Activated CD8-positive, alpha-beta memory T cell treated with anti-CD3 and anti-CD28 coated beads, Interleukin-2, amount 10 ng/mL, durations not matched to agents 7 days and 5 days (primary cell): ENCODE measurements around the gene ERI3. TPM values are rescaled to one million over a fixed set of nuclear protein-coding genes. Genes with fewer than 3 reads are reported as not detected.
A peak's percentile ranks its signal among the peaks of the same experiment; 100 is the strongest.

Experiments
- ATAC-seq: fragments of 150-1000 bp; cut with Tn5 transposase; one replicate; pipeline ENCODE4 v1.10.0; 2021; ENCODE audit warnings: moderate library complexity
- CTCF ChIA-PET: fragments of 350-600 bp; sonication (Branson Sonifier 250); formaldehyde crosslinking; loops from one replicate; lab custom pipeline; 2021; ENCODE audit warnings: antibody characterized with exemption; lab: Charles Lee
- DNase-seq: peaks from one replicate; pipeline ENCODE4 v3.0.0-alpha.2; 2020
- H3K27ac Mint-ChIP-seq: one replicate; pipeline ENCODE4 v1.8.0; 2021; ENCODE audit warnings: mild to moderate bottlenecking, mixed read lengths
- H3K27me3 Mint-ChIP-seq: one replicate; pipeline ENCODE4 v1.8.0; 2021; ENCODE audit warnings: mixed read lengths
- H3K36me3 Mint-ChIP-seq: one replicate; pipeline ENCODE4 v1.8.0; 2021; ENCODE audit warnings: mild to moderate bottlenecking, mixed read lengths
- H3K4me1 Mint-ChIP-seq: one replicate; pipeline ENCODE4 v1.8.0; 2021; ENCODE audit warnings: mixed read lengths
- H3K4me3 Mint-ChIP-seq: one replicate; pipeline ENCODE4 v1.8.0; 2021; ENCODE audit warnings: mild to moderate bottlenecking, moderate library complexity, mixed read lengths
- H3K9me3 Mint-ChIP-seq: one replicate; pipeline ENCODE4 v1.8.0; 2022; ENCODE audit warnings: low read depth, mixed read lengths
- total RNA-seq, 2 experiments: library from RNA; stranded (reverse); gene quantifications; one replicate each; pipeline ENCODE4 v1.2.3, GENCODE V29; 2021

ERI3 gene, protein sequence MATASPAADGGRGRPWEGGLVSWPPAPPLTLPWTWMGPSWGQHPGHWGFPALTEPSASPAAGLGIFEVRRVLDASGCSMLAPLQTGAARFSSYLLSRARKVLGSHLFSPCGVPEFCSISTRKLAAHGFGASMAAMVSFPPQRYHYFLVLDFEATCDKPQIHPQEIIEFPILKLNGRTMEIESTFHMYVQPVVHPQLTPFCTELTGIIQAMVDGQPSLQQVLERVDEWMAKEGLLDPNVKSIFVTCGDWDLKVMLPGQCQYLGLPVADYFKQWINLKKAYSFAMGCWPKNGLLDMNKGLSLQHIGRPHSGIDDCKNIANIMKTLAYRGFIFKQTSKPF
- 10 to 100 TPM; 27.2 to 30.4 TPM for total RNA-seq

- Mint-ChIP-seq H3K9me3 (no peaks in the 10 kb centered on the region), H3K27me3 (no peaks in the 10 kb centered on the region), H3K4me3 (peak within 1 kb of the TSS; percentile 82), H3K4me1 (peaks cover 37% of the 10 kb centered on the region), H3K27ac (peak within 1 kb of the TSS; percentile 80), H3K36me3 (peaks cover 1% of the 10 kb centered on the region)
- DNase-seq (peak; percentile 98), ATAC-seq (peak; percentile 100)
- CTCF ChIA-PET: interaction anchor here (1.3 to 1.8 kb wide), 3 partner anchors 8 to 298 kb away, joined by 3 to 7 read pairs (median 5); no protein-coding TSS in a partner anchor
These were observed at the start of gene ERI3 for GRCh38 chr1:44354840-44355581. Gene ERI3 (minus strand): TSS chr1:44355257. CDS start chr1:44355026, 231 bp downstream.

DNA sequence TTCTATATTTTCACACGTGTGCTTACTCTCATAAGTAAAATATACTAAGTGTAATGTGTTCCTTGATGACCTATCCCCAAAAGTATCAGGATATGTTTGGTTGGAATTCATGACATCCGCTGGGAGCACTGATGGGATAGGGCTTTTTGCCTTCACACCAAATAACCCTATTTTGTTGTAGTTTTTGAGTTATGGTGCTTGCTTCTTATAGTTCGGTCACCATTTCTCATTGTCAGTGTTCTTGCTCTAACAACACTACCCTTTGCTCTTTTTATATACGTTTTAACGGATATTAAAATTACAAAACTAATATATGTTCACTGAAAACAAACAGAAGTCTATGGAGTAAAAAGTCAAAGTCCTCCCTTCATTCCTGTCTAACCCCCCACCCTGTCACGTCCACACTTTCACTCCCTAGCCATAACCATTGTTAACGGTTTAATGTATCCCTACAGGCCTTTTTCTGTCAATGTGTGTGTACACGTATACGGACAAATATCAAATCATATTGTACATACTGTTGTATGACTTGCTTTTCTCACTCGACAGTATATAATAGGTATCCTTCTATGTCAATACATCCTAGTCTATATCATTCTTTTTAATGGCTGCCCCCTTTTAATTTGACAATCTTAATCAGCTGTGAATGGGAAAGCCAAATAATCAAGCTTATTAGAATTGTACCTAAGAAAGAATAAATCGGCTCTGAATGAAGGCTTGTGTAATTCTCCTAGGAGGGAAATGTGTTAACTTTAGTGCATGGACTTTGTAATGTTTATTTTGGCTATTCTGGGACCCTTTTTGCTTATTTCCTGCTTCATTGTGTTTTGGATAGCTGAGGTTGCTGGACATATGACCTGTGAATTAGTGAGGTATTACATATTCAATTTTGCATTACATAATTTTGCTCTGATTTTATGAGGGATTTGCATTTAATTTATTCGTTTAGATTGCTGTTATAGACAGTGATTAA, 46.5 kb upstream of the ERI3 start:
- Mint-ChIP-seq H3K4me1 (peaks cover 14% of the 10 kb centered on the region), H3K36me3 (no peaks in the 10 kb centered on the region), H3K27me3 (peaks cover 85% of the 10 kb centered on the region), H3K4me3 (no peak overlapping the region), H3K27ac (no peak overlapping the region), H3K9me3 (no peaks in the 10 kb centered on the region)
- no peak for DNase-seq
- ATAC-seq: no peak
- CTCF ChIA-PET: no interaction called here

- peaks cover 24% of the 10 kb centered on the region for H3K27me3 Mint-ChIP-seq
- CTCF ChIA-PET: interaction anchor here (1.8 kb wide), 1 partner anchor 263 kb away, joined by 5 read pairs; no protein-coding TSS in a partner anchor
- no peak overlapping the region for H3K4me3 Mint-ChIP-seq
- H3K9me3 Mint-ChIP-seq: no peaks in the 10 kb centered on the region
- no peaks in the 10 kb centered on the region for H3K4me1 Mint-ChIP-seq
- H3K27ac Mint-ChIP-seq: no peak overlapping the region
- ATAC-seq (no peak), DNase-seq (no peak)
- no peaks in the 10 kb centered on the region for H3K36me3 Mint-ChIP-seq
These were observed 35.2 kb upstream of the ERI3 start for GRCh38 chr1:44390277-44390676.

GRCh38 chr1:44389437-44389836, 34.4 kb upstream of the ERI3 start:
- H3K36me3 Mint-ChIP-seq: no peaks in the 10 kb centered on the region
- H3K27ac Mint-ChIP-seq: no peak overlapping the region
- H3K9me3 Mint-ChIP-seq: no peaks in the 10 kb centered on the region
- no peak for DNase-seq
- no peaks in the 10 kb centered on the region for H3K4me1 Mint-ChIP-seq
- H3K27me3 Mint-ChIP-seq: peaks cover 26% of the 10 kb centered on the region
- ATAC-seq: no peak
- H3K4me3 Mint-ChIP-seq: no peak overlapping the region
- CTCF ChIA-PET: interaction anchor here (0.6 to 1.8 kb wide), 2 partner anchors 263 to 919 kb away, joined by 3 to 5 read pairs; no protein-coding TSS in a partner anchor

GRCh38 chr1:44388551-44388950, 33.5 kb upstream of the ERI3 start:
- Mint-ChIP-seq H3K4me1 (no peaks in the 10 kb centered on the region), H3K4me3 (no peak overlapping the region), H3K27ac (no peak overlapping the region), H3K27me3 (peaks cover 26% of the 10 kb centered on the region), H3K36me3 (no peaks in the 10 kb centered on the region), H3K9me3 (no peaks in the 10 kb centered on the region)
- no peak for DNase-seq
- no peak for ATAC-seq
- CTCF ChIA-PET: interaction anchor here (1.8 kb wide), 1 partner anchor 264 kb away, joined by 5 read pairs; no protein-coding TSS in a partner anchor

DNA sequence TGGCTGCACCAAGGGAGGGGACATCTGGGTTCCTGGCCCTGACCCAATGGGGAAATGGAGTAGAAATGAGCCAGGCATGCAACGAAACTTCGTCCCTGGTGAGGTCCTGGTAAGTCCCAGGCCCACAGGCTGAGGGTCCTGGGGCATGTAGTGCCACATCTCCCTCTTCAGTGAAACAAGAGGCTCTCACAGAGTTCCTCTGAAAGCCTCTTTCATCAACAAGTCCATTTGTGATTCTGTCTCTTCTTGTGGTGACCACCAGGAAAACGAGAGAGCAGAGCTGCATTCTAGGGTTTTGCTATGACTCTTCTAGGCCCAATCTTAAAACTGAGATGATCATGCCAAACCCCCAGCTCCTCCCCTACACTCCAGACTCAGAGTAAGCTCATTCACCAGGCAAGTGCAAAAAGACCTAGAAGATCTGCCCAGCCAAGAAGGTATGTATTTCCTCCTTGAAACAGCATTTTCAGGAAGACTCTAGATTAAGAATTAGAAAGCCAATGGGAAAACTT, 25.7 kb upstream of the ERI3 start:
- peaks cover 5% of the 10 kb centered on the region for H3K4me1 Mint-ChIP-seq
- no peak overlapping the region for H3K27ac Mint-ChIP-seq
- CTCF ChIA-PET: interaction anchor here (1.1 to 5.4 kb wide), 4 partner anchors 151 to 272 kb away, joined by 3 to 49 read pairs (median 6); no protein-coding TSS in a partner anchor
- no peaks in the 10 kb centered on the region for H3K36me3 Mint-ChIP-seq
- ATAC-seq (peak; percentile 51), DNase-seq (no peak)
- H3K27me3 Mint-ChIP-seq: peaks cover 22% of the 10 kb centered on the region
- no peak overlapping the region for H3K4me3 Mint-ChIP-seq
- no peaks in the 10 kb centered on the region for H3K9me3 Mint-ChIP-seq

DNA sequence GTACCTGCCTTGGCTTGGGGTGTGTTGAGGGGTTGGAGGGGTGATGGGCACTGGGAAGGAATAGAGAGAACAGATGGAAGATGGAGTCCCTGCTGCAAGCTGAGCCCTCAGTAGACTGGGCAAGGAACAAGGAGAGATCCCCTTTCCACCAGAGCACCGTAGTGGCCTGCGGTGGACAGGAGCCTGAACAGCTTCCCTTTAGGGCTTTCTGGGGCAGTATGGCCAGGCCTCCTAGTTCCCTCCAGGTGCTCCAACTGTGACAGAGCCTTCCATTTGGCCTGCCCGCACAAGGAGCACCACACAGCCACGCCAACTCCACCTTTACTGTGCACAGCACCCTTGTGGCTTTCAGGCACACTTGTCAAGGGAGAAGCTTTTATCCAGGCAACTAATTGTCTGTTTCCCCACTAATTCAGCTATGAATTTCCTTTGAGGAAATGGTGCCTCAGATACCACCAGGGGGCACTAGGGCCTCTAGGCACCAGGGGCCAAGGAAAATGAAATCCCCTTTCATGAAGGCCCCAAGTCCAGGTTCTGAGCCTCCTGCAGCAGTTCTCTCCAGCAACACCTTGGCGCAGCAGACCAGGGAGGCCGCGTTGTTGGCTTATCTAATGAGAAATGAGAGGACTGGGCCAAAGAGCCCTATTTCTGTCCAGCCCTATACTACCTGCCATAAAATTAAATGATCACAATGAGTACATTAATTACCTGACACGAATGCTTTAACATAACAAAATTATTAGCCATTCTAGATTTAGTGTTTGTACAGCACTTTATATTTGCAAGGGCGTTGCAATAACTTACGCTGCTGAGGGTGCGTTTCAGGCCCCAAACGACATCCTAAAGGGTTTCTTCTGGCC, 23.1 kb upstream of the ERI3 start:
- H3K27me3 Mint-ChIP-seq: peaks cover 8% of the 10 kb centered on the region

GRCh38 chr1:44375547-44375946, 20.5 kb upstream of the ERI3 start:
- no peak overlapping the region for H3K4me3 Mint-ChIP-seq
- CTCF ChIA-PET: interaction anchor here (1.2 to 5.4 kb wide), 2 partner anchors 218 to 228 kb away, joined by 3 to 49 read pairs; no protein-coding TSS in a partner anchor

More for the DNA sequence above, 23.1 kb upstream of the ERI3 start:
- peak; percentile 55 for DNase-seq
- ATAC-seq: no peak
- no peak overlapping the region for H3K4me3 Mint-ChIP-seq
- peaks cover 5% of the 10 kb centered on the region for H3K4me1 Mint-ChIP-seq
- no peaks in the 10 kb centered on the region for H3K36me3 Mint-ChIP-seq
- CTCF ChIA-PET: interaction anchor here (0.7 to 5.4 kb wide), 7 partner anchors 9 to 274 kb away, joined by 3 to 49 read pairs (median 4); no protein-coding TSS in a partner anchor
- no peaks in the 10 kb centered on the region for H3K9me3 Mint-ChIP-seq
- no peak overlapping the region for H3K27ac Mint-ChIP-seq

GRCh38 chr1:44371206-44371605, 16.1 kb upstream of the ERI3 start:
- Mint-ChIP-seq H3K27ac (no peak overlapping the region), H3K9me3 (no peaks in the 10 kb centered on the region), H3K4me1 (no peaks in the 10 kb centered on the region), H3K4me3 (no peak overlapping the region), H3K27me3 (peaks cover 2% of the 10 kb centered on the region), H3K36me3 (no peaks in the 10 kb centered on the region)
- CTCF ChIA-PET: no interaction called here
- ATAC-seq (no peak), DNase-seq (no peak)

More at GRCh38 chr1:44375547-44375946, 20.5 kb upstream of the ERI3 start:
- DNase-seq (no peak), ATAC-seq (no peak)
- Mint-ChIP-seq H3K4me1 (no peaks in the 10 kb centered on the region), H3K36me3 (no peaks in the 10 kb centered on the region), H3K27me3 (peaks cover 2% of the 10 kb centered on the region), H3K27ac (no peak overlapping the region), H3K9me3 (no peaks in the 10 kb centered on the region)

GRCh38 chr1:44368471-44369151, 13.6 kb upstream of the ERI3 start:
- no peaks in the 10 kb centered on the region for H3K36me3 Mint-ChIP-seq
- CTCF ChIA-PET: no interaction called here
- no peak overlapping the region for H3K27ac Mint-ChIP-seq
- H3K4me3 Mint-ChIP-seq: no peak overlapping the region
- H3K27me3 Mint-ChIP-seq: peaks cover 2% of the 10 kb centered on the region
- H3K9me3 Mint-ChIP-seq: no peaks in the 10 kb centered on the region
- no peak for ATAC-seq
- no peak for DNase-seq
- no peaks in the 10 kb centered on the region for H3K4me1 Mint-ChIP-seq

DNA sequence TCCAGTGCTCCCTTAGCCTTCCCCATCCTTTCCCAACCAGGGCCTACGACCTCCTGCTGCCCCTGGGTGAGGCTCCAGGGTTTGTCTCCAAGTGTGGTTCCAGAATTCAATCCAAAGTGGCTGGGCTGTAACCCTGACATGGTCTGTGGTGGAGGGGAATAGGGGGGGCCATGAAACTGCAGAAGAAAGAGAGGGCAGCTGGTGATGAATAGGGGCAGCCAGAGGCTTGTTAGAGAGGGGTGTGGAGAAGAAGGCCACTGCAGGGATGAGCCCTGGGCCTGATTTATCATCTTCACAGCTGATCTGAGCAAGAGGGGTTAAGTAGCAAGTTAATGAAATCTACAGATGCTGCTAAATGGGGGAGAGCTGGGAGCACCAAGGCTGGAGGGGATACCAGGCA, 12.9 kb upstream of the ERI3 start:
- no peak overlapping the region for H3K4me3 Mint-ChIP-seq
- ATAC-seq: no peak
- CTCF ChIA-PET: no interaction called here
- H3K27me3 Mint-ChIP-seq: peaks cover 7% of the 10 kb centered on the region
- H3K4me1 Mint-ChIP-seq: no peaks in the 10 kb centered on the region
- DNase-seq: no peak
- no peak overlapping the region for H3K27ac Mint-ChIP-seq
- no peaks in the 10 kb centered on the region for H3K36me3 Mint-ChIP-seq
- H3K9me3 Mint-ChIP-seq: no peaks in the 10 kb centered on the region
